Psoas muscle (tissue), 8 donors: ENCODE measurements around the gene BPIFA1. TPM values are rescaled to one million over a fixed set of nuclear protein-coding genes. Genes with fewer than 3 reads are reported as not detected.

Experiments
- ATAC-seq, 4 donors: fragments of 200-7000 bp; cut with Tn5 transposase; one replicate each; pipeline ENCODE4 v1.9.1; 2020; ENCODE audit warnings: moderate library complexity in 3 of 4, mild to moderate bottlenecking in 2 of 4
- DNase-seq, 2 donors: peaks; one replicate each; pipeline ENCODE4 v3.0.0-alpha.2; 2020
- H3K27ac ChIP-seq: fragments of 200-600 bp; one replicate; pipeline ENCODE4 v1.8.0; 2022
- H3K27me3 ChIP-seq, 3 donors: fragments of 200-600 bp in 1 of 3; one replicate each; pipeline versions ENCODE4 v1.6.1 to v1.8.0; 2013 to 2022; ENCODE audit warnings: low read length in 2 of 3, mild to moderate bottlenecking in 2 of 3, moderate library complexity in 1 of 3; ENCODE audit not compliant: insufficient read depth in 3 of 3
- H3K36me3 ChIP-seq, 2 donors: fragments of 200-600 bp in 1 of 2; one replicate each; pipeline versions ENCODE4 v1.6.1 to v1.8.0; 2013 to 2022; ENCODE audit warnings: low read depth in 1 of 2, mild to moderate bottlenecking in 1 of 2, moderate library complexity in 1 of 2; ENCODE audit not compliant: insufficient read depth in 1 of 2
- H3K4me1 ChIP-seq: fragments of 200-600 bp; one replicate; pipeline ENCODE4 v1.8.0; 2022
- H3K4me3 ChIP-seq: fragments of 200-600 bp; one replicate; pipeline ENCODE4 v1.8.0; 2022; ENCODE audit warnings: mild to moderate bottlenecking
- H3K9me3 ChIP-seq: fragments of 200-600 bp; one replicate; pipeline ENCODE4 v1.8.0; 2022
- CTCF ChIP-seq: fragments of 200-600 bp; IDR thresholded peaks from one replicate; pipeline ENCODE4 v1.8.0; 2022; ENCODE audit warnings: antibody characterized with exemption
- WGBS, 3 donors: extraction: QIAGEN DNeasy Blood & Tissue Kit; methylation state at CpG; one replicate each; pipeline versions ENCODE4 v1.1.6 to v1.1.7; 2013; 5-methylcytosine and 5-hydroxymethylcytosine counted together
- intact Hi-C, 2 donors: fragments of 100-400 bp; cut with DNase I; formaldehyde crosslinking; loops; one replicate each; pipeline versions ENCODE4 v1.11.0 to v1.14.2; 2022
- long read RNA-seq, 2 donors: library from polyadenylated mRNA; unstranded; transcript quantifications; one replicate each; pipeline ENCODE4 v2.0.0, GENCODE V29; 2021
- polyA plus RNA-seq, 3 donors: library from polyadenylated mRNA; stranded (reverse); fragments of 200-250 nt; gene quantifications; one replicate each; pipeline ENCODE4 v1.2.3, GENCODE V29; 2013
- total RNA-seq, 4 donors: library from RNA; stranded (reverse); fragmentation: NEBNext Ultra II Directional in 2 of 4; extraction: Animal tissue kit (Norgen Biotek cat#: 25700) in 2 of 4; gene quantifications; one replicate each; pipeline versions ENCODE4 v1.2.1 to v1.2.4, GENCODE V29; 2021 to 2023
- donor health status: healthy with polysubstance abuse.
- donor health status: DM: no; HTN: no; CAD: no; lungs with moderate emphysema.
- donor health status: Bipolar disorder and iron deficiency.
- donor health status: healthy.
- donor health status: DM: yes; HTN: yes; CAD: no.
- donor health status: DM: no; HTN: no; CAD: no.
- donor health status: DM: no; HTN: no; CAD: no.
- donor health status: DM: yes; HTN: yes; CAD: no.

Gene BPIFA1
- total RNA-seq = not detected
- not detected for polyA plus RNA-seq
- long read RNA-seq, donor 1 = 0 reads
- long read RNA-seq, donor 2 = 0 reads

GRCh38 chr20:33235696-33236095 is at the start of gene BPIFA1:
TSS of gene BPIFA1 (plus strand) at chr20:33235996. CDS start at chr20:33237712, 1,716 bp downstream.
- Histone ChIP-seq H3K4me1 (no peaks in the 10 kb centered on the region), H3K4me3 (no peak within 1 kb of the TSS), H3K27me3 (peaks cover 0 to 12% (median 6%) of the 10 kb centered on the region in 3 donors), H3K9me3 (no peaks in the 10 kb centered on the region), H3K36me3 (no peaks in the 10 kb centered on the region), H3K27ac (no peak within 1 kb of the TSS)
- DNase-seq = no peak
- TF ChIP-seq CTCF = no peak
- WGBS, 3 donors = 66 to 67% (median 66%) methylated on average over 5 of the region's 5 CpGs
- intact Hi-C loops = no loop called here
- no peak for ATAC-seq

GRCh38 chr20:33187491-33187890 is 48.3 kb upstream of the BPIFA1 start:
- WGBS, 3 donors = 70 to 73% (median 72%) methylated on average over 4 of the region's 4 CpGs
- no peak for TF ChIP-seq CTCF
- ATAC-seq (no peak), DNase-seq (no peak)
- Histone ChIP-seq H3K9me3 (peaks cover 4% of the 10 kb centered on the region), H3K27me3 (peaks cover 0 to 13% (median 2%) of the 10 kb centered on the region in 3 donors), H3K4me3 (no peak overlapping the region), H3K27ac (no peak overlapping the region), H3K4me1 (no peaks in the 10 kb centered on the region), H3K36me3 (no peaks in the 10 kb centered on the region)
- intact Hi-C loops = no loop called here

GRCh38 chr20:33188421-33188820 is 47.4 kb upstream of the BPIFA1 start:
- intact Hi-C loops = no loop called here
- Histone ChIP-seq H3K27me3 (peaks cover 0 to 13% (median 2%) of the 10 kb centered on the region in 3 donors), H3K27ac (no peak overlapping the region), H3K9me3 (peaks cover under 1% of the 10 kb centered on the region), H3K36me3 (no peaks in the 10 kb centered on the region), H3K4me3 (no peak overlapping the region), H3K4me1 (no peaks in the 10 kb centered on the region)
- TF ChIP-seq CTCF = no peak
- ATAC-seq (no peak), DNase-seq (no peak)
- 81 to 84% (median 83%) methylated on average over 9 of the region's 9 CpGs for WGBS, 3 donors

- intact Hi-C loops = no loop called here
- H3K27me3 ChIP-seq = peaks cover 0 to 13% (median 2%) of the 10 kb centered on the region in 3 donors
- WGBS, 3 donors = 54 to 60% (median 58%) methylated on average over 3 of the region's 3 CpGs
- H3K4me1 ChIP-seq = no peaks in the 10 kb centered on the region
- DNase-seq (no peak), ATAC-seq (no peak)
- no peaks in the 10 kb centered on the region for H3K36me3 ChIP-seq
- H3K4me3 ChIP-seq = no peak overlapping the region
- no peak overlapping the region for H3K27ac ChIP-seq
- no peaks in the 10 kb centered on the region for H3K9me3 ChIP-seq
- no peak for TF ChIP-seq CTCF
Measured at GRCh38 chr20:33191484-33191883, 44.3 kb upstream of the BPIFA1 start.

GRCh38 chr20:33191955-33192354 is 43.8 kb upstream of the BPIFA1 start:
- 85 to 100% (median 88%) methylated on average over 1 of the region's 1 CpG for WGBS, 3 donors
- Histone ChIP-seq H3K36me3 (no peaks in the 10 kb centered on the region), H3K9me3 (no peaks in the 10 kb centered on the region), H3K4me1 (no peaks in the 10 kb centered on the region), H3K27ac (no peak overlapping the region), H3K4me3 (no peak overlapping the region), H3K27me3 (peaks cover 0 to 13% (median 2%) of the 10 kb centered on the region in 3 donors)
- ATAC-seq (no peak), DNase-seq (no peak)
- intact Hi-C loops = no loop called here
- TF ChIP-seq CTCF = no peak
